Activated CD4-positive, alpha-beta T cell treated with anti-CD3 and anti-CD28 coated beads, Interleukin-2, amount 10 ng/mL, durations not matched to agents 7 days and 5 days (primary cell): Measurements from ENCODE around the gene UMPS. TPM values are rescaled to one million over a fixed set of nuclear protein-coding genes. Genes with fewer than 3 reads are reported as not detected.

Experiments
- CTCF ChIA-PET: fragments of 350-600 bp; sonication (Branson Sonifier 250); formaldehyde crosslinking; loops from one replicate; lab custom pipeline; 2021; ENCODE audit warnings: antibody characterized with exemption; lab: Charles Lee
- POLR2A ChIA-PET: fragments of 350-600 bp; sonication (Branson Sonifier 250); formaldehyde crosslinking; loops from one replicate; lab custom pipeline; 2021; ENCODE audit warnings: antibody characterized with exemption; lab: Charles Lee
- DNase-seq: peaks from one replicate; pipeline ENCODE4 v3.0.0-alpha.2; 2020
- H3K27ac Mint-ChIP-seq: one replicate; pipeline ENCODE4 v1.8.0; 2021; ENCODE audit warnings: mild to moderate bottlenecking, moderate library complexity, mixed read lengths
- H3K27me3 Mint-ChIP-seq: one replicate; pipeline ENCODE4 v1.8.0; 2021; ENCODE audit warnings: mixed read lengths
- H3K36me3 Mint-ChIP-seq: one replicate; pipeline ENCODE4 v1.8.0; 2021; ENCODE audit warnings: low read depth, mixed read lengths
- H3K4me1 Mint-ChIP-seq: one replicate; pipeline ENCODE4 v1.8.0; 2021; ENCODE audit warnings: mixed read lengths
- H3K4me3 Mint-ChIP-seq: one replicate; pipeline ENCODE4 v1.8.0; 2021; ENCODE audit warnings: mild to moderate bottlenecking, moderate library complexity, mixed read lengths
- H3K9me3 Mint-ChIP-seq: one replicate; pipeline ENCODE4 v1.8.0; 2021; ENCODE audit warnings: mixed read lengths
- total RNA-seq, 2 experiments: library from RNA; stranded (reverse); gene quantifications; one replicate each; pipeline ENCODE4 v1.2.3, GENCODE V29; 2021

The UMPS gene
- total RNA-seq, result 10 to 100 TPM; 26.9 to 27.8 TPM

DNA sequence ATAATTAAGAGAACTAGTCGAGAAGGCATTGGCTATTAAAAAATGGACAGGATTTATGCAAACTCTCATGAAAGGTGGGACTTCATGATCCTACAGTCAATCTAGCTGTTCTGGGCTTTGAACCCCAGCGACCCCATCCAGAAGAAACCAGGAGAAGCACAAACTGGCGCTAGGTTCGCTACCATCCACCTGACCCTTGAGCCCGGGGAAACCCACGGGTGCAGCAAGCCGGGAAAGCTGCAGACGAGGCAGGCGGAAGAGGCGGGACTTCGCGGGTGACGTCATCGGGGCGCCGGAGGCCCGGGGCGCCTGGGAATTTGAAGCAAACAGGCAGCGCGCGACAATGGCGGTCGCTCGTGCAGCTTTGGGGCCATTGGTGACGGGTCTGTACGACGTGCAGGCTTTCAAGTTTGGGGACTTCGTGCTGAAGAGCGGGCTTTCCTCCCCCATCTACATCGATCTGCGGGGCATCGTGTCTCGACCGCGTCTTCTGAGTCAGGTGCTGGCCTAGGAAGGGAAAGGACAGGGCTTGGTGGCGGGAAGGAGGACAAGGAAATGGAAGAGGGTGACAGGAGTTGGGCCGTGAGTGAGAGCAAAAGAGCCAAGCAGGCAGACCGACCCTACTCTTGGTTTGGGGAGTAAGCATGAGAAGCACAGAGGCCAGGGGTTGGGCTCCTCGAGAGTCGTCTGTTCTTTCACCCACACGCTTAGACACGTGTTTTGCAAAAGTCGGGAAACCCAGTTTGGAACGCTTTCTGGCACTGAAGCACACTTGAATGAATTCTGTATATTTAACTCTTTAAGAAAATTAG is at the start of gene UMPS:
UMPS (plus strand) TSS at position 324 of the 812 bp plus-strand sequence; CDS start at position 344, 20 bp downstream.
- peak within 1 kb of the TSS; percentile 99 for H3K27ac Mint-ChIP-seq
- H3K4me1 Mint-ChIP-seq, result peaks cover 33% of the 10 kb centered on the region
- H3K9me3 Mint-ChIP-seq, result peaks cover 3% of the 10 kb centered on the region
- CTCF ChIA-PET, result interaction anchor here (1.1 to 1.7 kb wide), 4 partner anchors 11 to 171 kb away, joined by 3 to 7 read pairs (median 4); no protein-coding TSS in a partner anchor
- peaks cover 17% of the 10 kb centered on the region for H3K36me3 Mint-ChIP-seq
- DNase-seq, result peak; percentile 94
- H3K27me3 Mint-ChIP-seq, result peaks cover 18% of the 10 kb centered on the region
- peak within 1 kb of the TSS; percentile 98 for H3K4me3 Mint-ChIP-seq
- POLR2A ChIA-PET, result interaction anchor here (0.7 kb wide), 1 partner anchor 777 kb away, joined by 3 read pairs; no protein-coding TSS in a partner anchor

DNA sequence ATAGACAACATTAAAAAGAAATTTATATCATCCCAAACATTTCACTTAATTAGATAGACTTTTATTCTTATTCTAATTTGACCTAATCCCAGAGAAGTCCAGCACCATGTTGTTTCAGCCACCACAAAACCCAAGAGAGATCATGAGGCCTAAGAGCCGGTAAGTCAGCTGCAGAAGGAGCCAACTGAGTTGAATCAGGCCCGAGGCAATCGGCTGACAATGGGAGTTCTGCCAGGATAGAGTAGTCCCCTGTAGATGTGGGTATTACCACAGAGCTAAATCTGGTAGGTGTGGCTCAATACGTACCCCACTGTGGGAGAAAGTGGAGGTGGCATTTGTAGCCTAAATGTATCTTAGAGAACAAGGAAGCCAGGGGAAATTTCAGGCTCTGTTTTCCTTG is 49.7 kb upstream of the UMPS start:
- Mint-ChIP-seq H3K4me3 (no peak overlapping the region), H3K4me1 (peaks cover 2% of the 10 kb centered on the region), H3K36me3 (no peaks in the 10 kb centered on the region), H3K9me3 (no peaks in the 10 kb centered on the region), H3K27me3 (peaks cover 18% of the 10 kb centered on the region), H3K27ac (no peak overlapping the region)
- DNase-seq, result no peak
- POLR2A ChIA-PET, result no interaction called here
- CTCF ChIA-PET, result no interaction called here

DNA sequence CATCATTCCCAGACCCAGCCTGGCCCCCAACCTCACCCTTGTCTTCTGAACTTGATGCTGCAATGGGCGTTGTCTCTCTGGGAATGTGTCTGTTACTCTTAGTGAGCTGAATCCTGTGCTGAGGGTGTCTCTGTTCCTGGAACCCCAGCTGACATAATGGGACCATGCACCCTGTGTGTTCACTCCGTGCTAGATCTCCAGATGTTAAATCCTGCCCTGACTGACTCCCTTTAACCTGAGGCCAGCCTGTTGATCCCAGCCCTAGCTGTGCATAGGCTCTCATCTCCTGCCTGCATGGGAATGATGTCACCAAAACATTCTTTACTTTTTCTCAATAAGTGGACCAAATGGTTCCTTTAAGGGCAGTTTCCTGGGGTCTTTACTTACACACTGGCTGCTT is 48.0 kb upstream of the UMPS start:
- Mint-ChIP-seq H3K4me3 (no peak overlapping the region), H3K27ac (no peak overlapping the region), H3K27me3 (peaks cover 22% of the 10 kb centered on the region), H3K4me1 (peaks cover 2% of the 10 kb centered on the region), H3K36me3 (no peaks in the 10 kb centered on the region), H3K9me3 (no peaks in the 10 kb centered on the region)
- CTCF ChIA-PET, result interaction anchor here (1.4 kb wide), 1 partner anchor 15 kb away, joined by 3 read pairs; no protein-coding TSS in a partner anchor
- POLR2A ChIA-PET, result no interaction called here
- no peak for DNase-seq

DNA sequence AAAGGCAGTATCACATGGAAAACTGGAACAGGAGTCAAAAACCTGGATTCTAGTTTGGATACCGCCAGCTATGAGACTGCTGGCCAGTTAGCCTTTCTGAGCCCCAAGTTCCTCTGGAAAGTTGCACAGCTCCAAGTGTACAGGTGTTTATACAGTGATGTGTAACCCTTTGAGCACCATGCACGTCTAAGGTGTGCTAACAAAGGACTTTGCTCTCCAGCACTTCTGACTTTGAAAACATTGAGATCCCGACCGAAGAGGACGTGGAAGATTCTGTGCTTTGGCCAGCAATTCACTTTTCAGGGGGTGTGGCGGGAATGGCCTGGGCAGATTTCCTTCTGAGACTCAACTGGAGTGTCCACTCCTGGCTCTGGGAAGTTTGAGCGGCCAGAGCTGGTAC is 45.8 kb upstream of the UMPS start:
- POLR2A ChIA-PET, result no interaction called here
- H3K36me3 Mint-ChIP-seq, result no peaks in the 10 kb centered on the region
- H3K4me3 Mint-ChIP-seq, result no peak overlapping the region
- CTCF ChIA-PET, result interaction anchor here (0.8 to 0.9 kb wide), 2 partner anchors 23 to 107 kb away, joined by 3 to 4 read pairs; no protein-coding TSS in a partner anchor
- H3K27ac Mint-ChIP-seq, result no peak overlapping the region
- peaks cover 21% of the 10 kb centered on the region for H3K27me3 Mint-ChIP-seq
- H3K4me1 Mint-ChIP-seq, result peaks cover 4% of the 10 kb centered on the region
- H3K9me3 Mint-ChIP-seq, result no peaks in the 10 kb centered on the region
- DNase-seq, result no peak

DNA sequence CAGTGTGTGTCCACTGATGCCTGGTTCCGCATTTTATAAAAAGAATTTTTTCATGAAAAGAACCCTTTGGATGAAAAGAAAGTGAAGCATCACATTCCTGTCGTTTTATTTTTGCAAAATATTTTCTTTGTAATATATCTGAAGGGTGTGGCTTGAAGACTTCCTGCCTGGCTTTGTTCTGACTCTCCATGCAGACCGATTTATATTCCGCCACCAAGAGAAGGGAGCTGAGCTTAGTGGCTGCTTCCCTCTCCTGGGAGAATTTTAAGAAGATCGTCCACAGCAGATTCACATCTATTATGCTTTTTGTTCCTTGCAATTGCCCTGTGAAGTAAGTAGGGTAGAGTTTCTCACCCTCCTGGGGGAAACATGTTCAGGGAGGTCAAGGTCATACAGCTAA is 45.2 kb upstream of the UMPS start:
- DNase-seq, result no peak
- no peaks in the 10 kb centered on the region for H3K36me3 Mint-ChIP-seq
- ChIA-PET POLR2A (no interaction called here), CTCF (no interaction called here)
- H3K4me3 Mint-ChIP-seq, result no peak overlapping the region
- H3K9me3 Mint-ChIP-seq, result no peaks in the 10 kb centered on the region
- peaks cover 19% of the 10 kb centered on the region for H3K27me3 Mint-ChIP-seq
- H3K27ac Mint-ChIP-seq, result no peak overlapping the region
- H3K4me1 Mint-ChIP-seq, result peaks cover 4% of the 10 kb centered on the region

DNA sequence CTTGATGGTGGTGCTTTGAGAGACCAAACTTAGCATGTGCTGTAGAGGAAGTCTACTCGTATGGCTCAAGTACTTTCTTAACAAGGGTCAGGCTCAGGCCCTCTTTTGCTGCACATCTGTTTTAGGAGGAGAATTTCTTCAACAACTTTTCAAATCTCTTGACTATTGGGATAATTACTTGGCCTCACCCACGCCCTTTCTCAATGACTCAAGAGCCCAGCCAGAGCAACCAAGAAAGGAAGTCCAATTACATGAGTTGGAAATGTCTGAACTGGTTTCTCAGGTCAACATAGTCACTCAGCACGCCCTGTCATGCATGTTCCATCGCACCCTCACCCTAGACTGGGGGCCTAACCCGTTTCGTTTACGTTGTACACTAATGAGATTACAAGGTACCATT is 44.8 kb upstream of the UMPS start:
- ChIA-PET POLR2A (no interaction called here), CTCF (no interaction called here)
- no peak overlapping the region for H3K27ac Mint-ChIP-seq
- H3K27me3 Mint-ChIP-seq, result peaks cover 19% of the 10 kb centered on the region
- peaks cover 4% of the 10 kb centered on the region for H3K4me1 Mint-ChIP-seq
- DNase-seq, result no peak
- H3K36me3 Mint-ChIP-seq, result no peaks in the 10 kb centered on the region
- no peak overlapping the region for H3K4me3 Mint-ChIP-seq
- H3K9me3 Mint-ChIP-seq, result no peaks in the 10 kb centered on the region

DNA sequence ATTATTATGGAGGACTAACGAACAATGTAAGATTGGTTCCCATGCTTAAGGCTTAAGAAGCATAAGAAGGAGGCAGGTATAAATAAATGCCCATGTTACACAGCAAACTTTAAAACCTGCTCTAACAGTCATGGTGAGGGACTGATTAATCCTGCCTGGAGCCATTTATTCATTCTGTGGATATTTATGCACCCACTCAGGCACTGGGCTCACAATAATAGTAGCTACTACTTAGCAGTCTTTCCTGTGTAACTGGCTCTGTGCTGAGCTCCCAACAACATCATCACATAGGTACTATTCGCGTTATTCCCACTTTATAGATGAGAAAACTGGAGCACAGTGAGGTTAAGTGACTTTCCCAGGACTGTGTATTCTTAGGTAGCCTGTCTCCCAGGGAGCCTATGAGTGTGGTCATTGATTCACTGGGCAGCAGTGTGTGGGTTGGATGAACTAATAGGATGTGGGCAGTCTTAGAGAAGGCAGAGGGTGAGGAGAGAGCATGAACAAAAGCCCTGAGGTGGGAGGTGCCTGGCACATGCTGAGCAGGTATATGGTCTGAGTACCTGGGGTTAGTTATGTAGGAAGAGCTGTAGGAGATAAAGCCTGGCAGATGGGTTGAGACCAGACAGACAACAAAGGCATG is 44.1 kb upstream of the UMPS start:
- H3K4me3 Mint-ChIP-seq, result no peak overlapping the region
- no peak overlapping the region for H3K27ac Mint-ChIP-seq
- no peak for DNase-seq
- H3K4me1 Mint-ChIP-seq, result peaks cover 4% of the 10 kb centered on the region
- POLR2A ChIA-PET, result no interaction called here
- CTCF ChIA-PET, result no interaction called here
- H3K9me3 Mint-ChIP-seq, result no peaks in the 10 kb centered on the region
- H3K27me3 Mint-ChIP-seq, result peaks cover 19% of the 10 kb centered on the region
- no peaks in the 10 kb centered on the region for H3K36me3 Mint-ChIP-seq

DNA sequence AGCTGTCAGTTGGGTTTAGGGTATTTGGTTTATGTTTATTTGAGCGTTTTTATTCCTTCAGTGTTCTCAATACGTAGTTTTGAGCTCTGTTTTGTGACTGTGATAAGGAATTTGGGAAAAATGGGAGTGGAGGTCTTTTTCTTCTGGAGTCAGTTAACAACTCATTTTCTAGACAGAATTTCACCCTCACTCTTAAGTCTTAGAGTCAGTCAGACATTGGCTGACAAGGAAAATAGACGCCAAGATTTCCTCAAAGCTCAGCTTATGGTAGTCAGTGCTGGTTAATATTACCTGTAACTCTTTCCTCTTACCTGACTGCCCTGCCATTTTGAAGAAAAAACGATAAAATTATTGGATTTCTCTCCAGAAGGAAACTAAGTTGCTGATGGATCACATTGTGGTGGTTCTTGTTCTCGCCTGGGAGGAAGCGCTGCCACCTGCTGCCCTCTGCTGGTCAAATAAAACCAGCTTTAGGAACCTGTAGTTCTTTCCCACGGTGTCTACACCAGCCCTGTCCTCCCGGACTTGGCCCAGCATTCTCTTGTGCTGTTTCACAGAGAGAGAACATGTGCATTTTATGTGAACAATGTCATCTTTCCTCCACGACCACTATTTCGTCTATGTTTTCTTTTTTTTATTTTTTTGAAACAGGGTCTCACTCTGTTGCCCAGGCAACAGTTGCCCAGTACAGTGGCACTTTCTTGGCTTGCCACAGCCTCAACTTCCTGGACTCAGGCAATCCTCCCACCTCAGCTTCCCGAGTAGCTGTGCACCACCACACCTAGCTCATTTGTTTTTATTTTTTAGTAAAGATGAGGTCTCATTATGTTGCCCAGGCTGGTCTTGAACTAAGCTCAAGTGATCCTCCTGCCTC is 41.4 kb upstream of the UMPS start:
- POLR2A ChIA-PET, result interaction anchor here (0.6 kb wide), 1 partner anchor 125 kb away, joined by 5 read pairs; no protein-coding TSS in a partner anchor

DNA sequence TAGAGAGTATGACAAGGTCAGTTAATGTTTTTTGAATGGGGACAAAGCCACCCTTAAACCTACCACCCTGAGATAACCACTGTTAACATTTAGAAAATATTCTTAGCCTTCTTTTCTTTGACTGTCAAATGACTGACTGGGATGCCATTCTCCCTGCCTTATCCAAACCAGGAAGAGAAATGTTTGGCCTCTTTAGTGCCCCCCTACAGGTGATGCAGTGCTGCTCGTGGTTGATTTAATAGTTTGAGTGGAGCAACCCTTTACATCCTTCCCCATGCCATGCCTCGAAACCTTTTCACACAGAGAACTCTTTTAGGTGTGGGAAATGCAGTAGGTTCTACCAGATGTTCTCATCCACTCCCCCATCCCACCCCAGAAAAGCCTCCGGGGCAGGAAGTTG is 38.7 kb upstream of the UMPS start:
- CTCF ChIA-PET, result no interaction called here

More for the DNA sequence above, 41.4 kb upstream of the UMPS start:
- no peaks in the 10 kb centered on the region for H3K9me3 Mint-ChIP-seq
- peaks cover 4% of the 10 kb centered on the region for H3K4me1 Mint-ChIP-seq
- H3K4me3 Mint-ChIP-seq, result no peak overlapping the region
- no peaks in the 10 kb centered on the region for H3K36me3 Mint-ChIP-seq
- CTCF ChIA-PET, result interaction anchor here (0.6 to 2.1 kb wide), 14 partner anchors 8 to 129 kb away, joined by 3 to 12 read pairs (median 3); partner anchors contain the start of gene UMPS
- DNase-seq, result peak; percentile 79
- H3K27ac Mint-ChIP-seq, result no peak overlapping the region
- H3K27me3 Mint-ChIP-seq, result peaks cover 22% of the 10 kb centered on the region

DNA sequence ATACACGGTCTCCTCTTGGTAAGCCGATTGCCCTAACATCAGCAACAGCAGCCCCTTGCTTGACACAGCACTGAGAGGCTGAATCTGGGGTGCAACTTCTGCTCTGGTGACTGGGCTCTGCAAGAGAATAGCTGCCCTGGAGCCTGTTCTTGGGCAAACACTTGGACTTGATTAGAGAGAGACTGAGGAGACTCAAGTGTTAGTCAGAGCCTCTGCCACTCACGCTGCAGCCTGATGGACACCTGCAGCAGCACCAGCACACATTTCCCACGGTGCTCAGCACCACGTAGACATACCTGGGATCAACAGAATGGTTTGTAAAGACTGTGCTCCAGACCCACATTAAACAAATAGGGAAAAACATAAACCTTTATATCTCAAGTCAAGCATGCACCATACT is 35.8 kb upstream of the UMPS start:
- POLR2A ChIA-PET, result no interaction called here
- CTCF ChIA-PET, result no interaction called here
- Mint-ChIP-seq H3K27me3 (peaks cover 28% of the 10 kb centered on the region), H3K4me3 (no peak overlapping the region), H3K4me1 (no peaks in the 10 kb centered on the region), H3K27ac (no peak overlapping the region), H3K36me3 (no peaks in the 10 kb centered on the region), H3K9me3 (no peaks in the 10 kb centered on the region)
- no peak for DNase-seq

More for the DNA sequence above, 38.7 kb upstream of the UMPS start:
- POLR2A ChIA-PET, result no interaction called here
- H3K4me1 Mint-ChIP-seq, result peaks cover 2% of the 10 kb centered on the region
- H3K9me3 Mint-ChIP-seq, result no peaks in the 10 kb centered on the region
- no peak overlapping the region for H3K4me3 Mint-ChIP-seq
- no peak for DNase-seq
- H3K27me3 Mint-ChIP-seq, result peaks cover 25% of the 10 kb centered on the region
- H3K36me3 Mint-ChIP-seq, result no peaks in the 10 kb centered on the region
- no peak overlapping the region for H3K27ac Mint-ChIP-seq

DNA sequence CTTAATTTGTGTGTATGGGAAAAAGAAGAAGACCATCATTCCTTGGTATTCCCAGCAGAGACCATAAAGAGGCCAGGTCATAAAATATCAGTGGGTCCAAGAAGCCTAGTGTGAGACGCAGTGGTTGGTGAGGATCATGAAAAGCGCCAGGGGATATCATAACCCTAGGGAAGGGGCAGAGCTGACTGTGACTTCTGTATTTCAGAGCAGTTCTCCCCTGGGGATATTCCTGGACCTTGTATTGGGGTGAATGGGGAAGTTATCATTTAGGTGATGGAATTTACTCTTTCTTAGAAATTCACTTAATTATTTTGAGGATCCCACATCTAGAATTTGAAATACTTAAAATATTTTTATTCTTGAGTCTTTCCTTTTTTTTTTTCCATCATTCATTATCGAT is 34.9 kb upstream of the UMPS start:
- H3K27me3 Mint-ChIP-seq, result peaks cover 34% of the 10 kb centered on the region
- H3K36me3 Mint-ChIP-seq, result no peaks in the 10 kb centered on the region
- H3K4me3 Mint-ChIP-seq, result no peak overlapping the region
- CTCF ChIA-PET, result no interaction called here
- no peaks in the 10 kb centered on the region for H3K9me3 Mint-ChIP-seq
- no peak for DNase-seq
- POLR2A ChIA-PET, result no interaction called here
- no peak overlapping the region for H3K27ac Mint-ChIP-seq
- H3K4me1 Mint-ChIP-seq, result no peaks in the 10 kb centered on the region

DNA sequence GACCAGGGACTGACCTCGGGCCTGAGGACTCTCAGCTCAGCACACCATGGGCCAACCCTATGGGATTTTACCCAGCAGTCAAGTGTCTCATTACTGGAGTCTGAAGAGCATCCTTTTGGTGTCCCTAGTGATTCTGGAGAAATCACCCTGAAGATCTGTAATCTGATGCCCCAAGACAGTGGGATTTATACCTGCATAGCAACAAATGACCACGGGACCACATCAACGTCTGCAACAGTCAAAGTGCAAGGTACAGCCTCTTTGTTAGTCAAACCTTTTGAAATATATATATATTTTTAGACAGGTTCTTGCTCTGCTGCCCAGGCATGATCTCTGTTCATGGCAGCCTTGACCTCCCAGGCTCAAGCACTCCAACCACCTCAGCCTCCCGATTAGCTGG is 34.2 kb upstream of the UMPS start:
- no peak for DNase-seq
- POLR2A ChIA-PET, result no interaction called here
- H3K4me3 Mint-ChIP-seq, result no peak overlapping the region
- peaks cover 39% of the 10 kb centered on the region for H3K27me3 Mint-ChIP-seq
- no peaks in the 10 kb centered on the region for H3K4me1 Mint-ChIP-seq
- CTCF ChIA-PET, result no interaction called here
- H3K9me3 Mint-ChIP-seq, result no peaks in the 10 kb centered on the region
- no peak overlapping the region for H3K27ac Mint-ChIP-seq
- H3K36me3 Mint-ChIP-seq, result no peaks in the 10 kb centered on the region
